Progenitor cell of endocrine pancreas (in vitro differentiated cells): ENCODE data around the gene MACF1. TPM values are rescaled to one million over a fixed set of nuclear protein-coding genes. Genes with fewer than 3 reads are reported as not detected.

Experiments used
- DNase-seq: peaks from one replicate; pipeline ENCODE4 v3.0.0; 2021; ENCODE audit warnings: low spot score; ENCODE audit not compliant: unreplicated experiment
- H3K27ac Mint-ChIP-seq: 2 replicates; pipeline ENCODE4 v1.8.0; 2021; ENCODE audit warnings: mild to moderate bottlenecking, moderate library complexity, mixed read lengths
- H3K27me3 Mint-ChIP-seq: 2 replicates; pipeline ENCODE4 v1.8.0; 2021; ENCODE audit warnings: mixed read lengths
- H3K36me3 Mint-ChIP-seq: 2 replicates; pipeline ENCODE4 v1.8.0; 2022; ENCODE audit warnings: mixed read lengths; ENCODE audit not compliant: insufficient read depth
- H3K4me1 Mint-ChIP-seq: 2 replicates; pipeline ENCODE4 v1.8.0; 2021; ENCODE audit warnings: low read depth, mixed read lengths
- H3K4me3 Mint-ChIP-seq: 2 replicates; pipeline ENCODE4 v1.8.0; 2021; ENCODE audit warnings: low read depth, mild to moderate bottlenecking, moderate library complexity, mixed read lengths
- H3K9me3 Mint-ChIP-seq: 2 replicates; pipeline ENCODE4 v1.8.0; 2021; ENCODE audit warnings: low read depth, mixed read lengths
- long read RNA-seq: library from polyadenylated mRNA; unstranded; transcript quantifications from one replicate; pipeline ENCODE4 v2.0.0, GENCODE V29; 2020
- total RNA-seq: library from RNA; stranded (reverse); gene quantifications from 2 replicates; pipeline ENCODE4 v1.2.1, GENCODE V29; 2021
- TF ChIP-seq, protein P1 (sequence below): fragments of 200-600 bp; sonication (generic); IDR thresholded peaks from one replicate; pipeline ENCODE4 v1.5.0; 2021; ENCODE audit warnings: antibody characterized with exemption, mild to moderate bottlenecking; ENCODE audit not compliant: unreplicated experiment

Gene MACF1, protein sequence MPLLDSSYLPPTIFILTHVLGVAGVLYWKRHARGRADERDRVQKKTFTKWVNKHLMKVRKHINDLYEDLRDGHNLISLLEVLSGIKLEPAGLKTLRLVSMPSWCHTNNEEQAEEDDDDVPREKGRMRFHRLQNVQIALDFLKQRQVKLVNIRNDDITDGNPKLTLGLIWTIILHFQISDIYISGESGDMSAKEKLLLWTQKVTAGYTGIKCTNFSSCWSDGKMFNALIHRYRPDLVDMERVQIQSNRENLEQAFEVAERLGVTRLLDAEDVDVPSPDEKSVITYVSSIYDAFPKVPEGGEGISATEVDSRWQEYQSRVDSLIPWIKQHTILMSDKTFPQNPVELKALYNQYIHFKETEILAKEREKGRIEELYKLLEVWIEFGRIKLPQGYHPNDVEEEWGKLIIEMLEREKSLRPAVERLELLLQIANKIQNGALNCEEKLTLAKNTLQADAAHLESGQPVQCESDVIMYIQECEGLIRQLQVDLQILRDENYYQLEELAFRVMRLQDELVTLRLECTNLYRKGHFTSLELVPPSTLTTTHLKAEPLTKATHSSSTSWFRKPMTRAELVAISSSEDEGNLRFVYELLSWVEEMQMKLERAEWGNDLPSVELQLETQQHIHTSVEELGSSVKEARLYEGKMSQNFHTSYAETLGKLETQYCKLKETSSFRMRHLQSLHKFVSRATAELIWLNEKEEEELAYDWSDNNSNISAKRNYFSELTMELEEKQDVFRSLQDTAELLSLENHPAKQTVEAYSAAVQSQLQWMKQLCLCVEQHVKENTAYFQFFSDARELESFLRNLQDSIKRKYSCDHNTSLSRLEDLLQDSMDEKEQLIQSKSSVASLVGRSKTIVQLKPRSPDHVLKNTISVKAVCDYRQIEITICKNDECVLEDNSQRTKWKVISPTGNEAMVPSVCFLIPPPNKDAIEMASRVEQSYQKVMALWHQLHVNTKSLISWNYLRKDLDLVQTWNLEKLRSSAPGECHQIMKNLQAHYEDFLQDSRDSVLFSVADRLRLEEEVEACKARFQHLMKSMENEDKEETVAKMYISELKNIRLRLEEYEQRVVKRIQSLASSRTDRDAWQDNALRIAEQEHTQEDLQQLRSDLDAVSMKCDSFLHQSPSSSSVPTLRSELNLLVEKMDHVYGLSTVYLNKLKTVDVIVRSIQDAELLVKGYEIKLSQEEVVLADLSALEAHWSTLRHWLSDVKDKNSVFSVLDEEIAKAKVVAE (N-terminal part only)
- 241 and 285 TPM in 2 replicates for total RNA-seq
- long read RNA-seq, full-length matches to known transcripts = 1 of 113 reads
- long read RNA-seq, partial matches to known transcripts = 81 of 113 reads
- long read RNA-seq, other reads (novel, unspliced or antisense) = 31 of 113 reads

DNA sequence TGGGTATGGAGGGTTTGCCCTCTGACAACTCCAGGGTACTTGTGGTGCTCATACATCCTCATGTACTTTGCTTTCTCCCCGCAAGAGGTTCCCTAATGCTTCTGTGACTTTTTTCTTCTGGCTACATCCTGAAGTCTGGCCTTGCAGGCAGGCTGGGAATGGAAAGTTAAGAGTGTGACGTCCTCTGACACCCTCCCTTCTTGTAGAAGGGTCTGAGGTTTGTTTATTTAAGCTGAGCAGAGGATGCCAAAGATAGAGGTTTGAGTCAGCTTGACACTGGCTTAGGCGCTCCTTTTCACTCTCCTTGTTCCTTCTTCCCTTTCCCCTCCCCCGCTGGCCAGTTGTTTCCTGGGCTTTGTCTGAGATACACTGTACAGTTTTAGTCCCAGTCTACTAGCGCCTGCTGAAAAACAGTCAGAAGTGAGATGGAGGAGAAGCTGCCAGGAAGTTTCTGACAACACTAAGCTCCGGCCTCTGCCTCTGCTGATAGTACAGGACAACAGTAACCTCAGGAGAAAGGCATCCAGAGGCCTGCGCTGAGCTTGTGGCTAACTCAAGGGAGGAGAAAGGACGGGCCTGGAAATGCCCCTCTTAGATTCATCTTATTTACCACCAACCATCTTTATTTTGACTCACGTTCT, at the start of gene MACF1:
MACF1 (plus strand) TSS at position 255 of the 641 bp plus-strand sequence; CDS start at position 583, 328 bp downstream.
- Mint-ChIP-seq H3K4me3 (no peak within 1 kb of the TSS), H3K9me3 (no peaks in the 10 kb centered on the region), H3K4me1 (peaks cover 20% of the 10 kb centered on the region), H3K27me3 (no peaks in the 10 kb centered on the region), H3K36me3 (peaks cover 2% of the 10 kb centered on the region), H3K27ac (peak within 1 kb of the TSS; percentile 85)
- DNase-seq = no peak
- TF ChIP-seq, protein P1, sequence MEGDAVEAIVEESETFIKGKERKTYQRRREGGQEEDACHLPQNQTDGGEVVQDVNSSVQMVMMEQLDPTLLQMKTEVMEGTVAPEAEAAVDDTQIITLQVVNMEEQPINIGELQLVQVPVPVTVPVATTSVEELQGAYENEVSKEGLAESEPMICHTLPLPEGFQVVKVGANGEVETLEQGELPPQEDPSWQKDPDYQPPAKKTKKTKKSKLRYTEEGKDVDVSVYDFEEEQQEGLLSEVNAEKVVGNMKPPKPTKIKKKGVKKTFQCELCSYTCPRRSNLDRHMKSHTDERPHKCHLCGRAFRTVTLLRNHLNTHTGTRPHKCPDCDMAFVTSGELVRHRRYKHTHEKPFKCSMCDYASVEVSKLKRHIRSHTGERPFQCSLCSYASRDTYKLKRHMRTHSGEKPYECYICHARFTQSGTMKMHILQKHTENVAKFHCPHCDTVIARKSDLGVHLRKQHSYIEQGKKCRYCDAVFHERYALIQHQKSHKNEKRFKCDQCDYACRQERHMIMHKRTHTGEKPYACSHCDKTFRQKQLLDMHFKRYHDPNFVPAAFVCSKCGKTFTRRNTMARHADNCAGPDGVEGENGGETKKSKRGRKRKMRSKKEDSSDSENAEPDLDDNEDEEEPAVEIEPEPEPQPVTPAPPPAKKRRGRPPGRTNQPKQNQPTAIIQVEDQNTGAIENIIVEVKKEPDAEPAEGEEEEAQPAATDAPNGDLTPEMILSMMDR = no peak

DNA sequence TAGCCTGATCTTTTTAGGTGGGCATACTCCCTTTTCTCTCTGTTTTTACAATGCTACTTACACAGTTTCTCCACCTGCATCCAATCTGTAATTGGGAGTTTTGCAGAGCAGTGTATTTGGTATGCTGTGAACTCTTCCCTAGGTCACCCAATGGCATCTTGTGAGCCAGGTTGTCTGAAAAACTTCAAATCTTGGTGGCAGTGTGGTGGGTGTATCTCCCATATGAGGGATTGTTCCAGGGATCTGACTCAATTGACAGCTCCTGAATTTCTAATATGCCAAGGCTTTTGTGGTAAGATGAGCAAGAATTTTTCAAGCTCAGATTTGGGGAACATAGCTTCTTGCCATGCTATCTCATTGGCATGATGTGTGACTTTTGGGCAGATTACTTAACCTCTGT, 47.2 kb upstream of the MACF1 start:
- Mint-ChIP-seq H3K4me3 (no peak overlapping the region), H3K9me3 (no peaks in the 10 kb centered on the region), H3K27me3 (no peaks in the 10 kb centered on the region), H3K36me3 (no peaks in the 10 kb centered on the region), H3K27ac (peak overlapping the region; percentile 97), H3K4me1 (peaks cover 72% of the 10 kb centered on the region)
- TF ChIP-seq, protein P1 = no peak
- no peak for DNase-seq

DNA sequence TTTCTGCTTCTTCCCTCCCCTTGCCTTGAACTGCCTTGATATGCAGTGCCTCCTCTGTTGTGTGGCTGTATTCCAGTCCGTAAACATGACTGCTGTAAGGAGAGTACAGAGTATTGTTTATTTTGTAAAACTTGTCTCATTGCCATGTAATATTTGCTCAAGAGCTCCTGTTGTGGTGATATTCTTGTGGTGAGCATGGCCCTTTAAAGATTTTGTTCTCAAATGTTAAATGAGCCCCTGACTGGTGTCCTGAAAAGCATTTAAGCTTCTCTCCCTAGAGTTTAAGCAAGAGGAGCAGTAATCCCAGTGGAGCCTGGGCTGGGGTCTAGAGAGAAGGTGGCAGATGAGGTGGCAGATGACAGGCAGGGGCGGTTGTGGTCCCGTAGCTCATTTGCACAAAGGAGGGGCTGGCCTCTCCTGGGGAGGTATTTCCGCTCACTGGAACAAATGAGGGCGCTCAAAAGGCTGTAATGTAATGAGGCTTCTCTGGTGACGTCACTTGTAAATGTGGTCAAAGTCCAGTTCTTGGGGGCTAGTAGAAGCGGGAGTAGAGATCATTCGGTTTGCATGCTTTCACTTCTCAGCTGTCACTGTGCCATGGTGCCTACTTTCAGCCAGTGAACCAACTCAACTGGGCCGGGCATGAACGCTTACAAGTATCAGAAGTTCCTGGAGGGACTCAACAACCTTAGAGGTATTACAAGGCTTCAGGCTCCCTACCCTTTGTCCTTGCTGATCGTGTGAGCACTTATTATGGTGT, 46.0 kb upstream of the MACF1 start:
- H3K36me3 Mint-ChIP-seq = no peaks in the 10 kb centered on the region
- H3K9me3 Mint-ChIP-seq = no peaks in the 10 kb centered on the region
- H3K4me1 Mint-ChIP-seq = peaks cover 61% of the 10 kb centered on the region
- H3K27ac Mint-ChIP-seq = peak overlapping the region; percentile 97
- DNase-seq = peak; percentile 43
- H3K27me3 Mint-ChIP-seq = no peaks in the 10 kb centered on the region
- TF ChIP-seq, protein P1 = no peak
- H3K4me3 Mint-ChIP-seq = peak overlapping the region; percentile 71

DNA sequence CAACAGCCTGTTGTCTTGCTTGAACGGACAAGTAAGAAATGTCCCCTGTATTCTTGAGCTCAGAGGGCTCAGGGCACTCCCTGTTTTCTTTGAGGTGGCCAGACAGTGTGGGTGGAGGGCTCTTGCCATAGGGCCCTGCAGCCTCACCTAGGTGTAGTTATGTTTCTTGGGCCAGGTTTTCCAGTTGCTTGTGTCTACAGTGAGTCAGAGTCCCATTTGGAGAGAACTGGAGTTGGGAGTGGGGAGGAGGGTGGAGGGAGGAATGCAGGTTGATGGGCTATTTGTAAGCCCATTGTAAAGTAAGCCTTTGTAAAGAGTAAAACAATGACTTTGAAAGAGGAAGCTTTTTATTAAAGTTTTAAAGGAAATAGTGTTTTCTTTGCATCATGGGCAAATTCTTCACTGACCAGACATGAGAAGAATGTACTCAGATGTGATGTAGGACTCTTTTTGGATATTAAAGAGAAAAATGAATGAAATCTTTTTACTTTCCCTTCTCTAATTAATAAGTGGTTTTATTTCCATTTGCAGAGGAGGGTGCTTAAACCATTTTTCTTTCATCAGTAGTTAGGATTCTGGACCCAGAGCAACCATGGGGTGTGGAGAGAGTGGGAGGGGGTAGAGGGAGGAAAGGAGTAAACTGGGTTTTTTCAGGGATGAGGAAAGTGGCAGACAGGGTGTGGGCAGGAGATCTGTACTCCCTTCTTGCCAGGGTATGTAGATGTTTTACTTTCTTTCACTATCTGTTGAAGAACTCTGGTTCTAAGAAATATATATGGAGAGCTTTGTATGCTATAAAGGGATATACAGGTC, 45.1 kb upstream of the MACF1 start:
- H3K27me3 Mint-ChIP-seq = no peaks in the 10 kb centered on the region
- H3K4me3 Mint-ChIP-seq = peak overlapping the region; percentile 71
- TF ChIP-seq, protein P1 = no peak
- peaks cover 54% of the 10 kb centered on the region for H3K4me1 Mint-ChIP-seq
- no peak for DNase-seq
- H3K36me3 Mint-ChIP-seq = no peaks in the 10 kb centered on the region
- peak overlapping the region; percentile 97 for H3K27ac Mint-ChIP-seq
- no peaks in the 10 kb centered on the region for H3K9me3 Mint-ChIP-seq
